Tibial artery (tissue), 4 donors: ENCODE results near the gene ARHGEF2.

ENCODE experiments used
- DNase-seq, 2 donors: peaks; one replicate each; pipeline ENCODE4 v3.0.0-alpha.2; 2019
- H3K27ac ChIP-seq, 2 donors: fragments of 200-600 bp; sonication (generic) in 1 of 2; 1 replicate in 1 of 2; 2 replicates in 1 of 2; pipeline ENCODE4 v1.5.1; 2018 to 2019; ENCODE audit warnings: mild to moderate bottlenecking in 1 of 2
- H3K27me3 ChIP-seq, 2 donors: fragments of 200-600 bp; sonication (generic) in 1 of 2; one replicate each; pipeline versions ENCODE4 v1.5.1 to v1.6.0; 2016 to 2019
- H3K36me3 ChIP-seq, 3 donors: fragments of 200-600 bp; sonication (generic) in 2 of 3; one replicate each; pipeline ENCODE4 v1.5.1; 2016 to 2019; ENCODE audit warnings: mild to moderate bottlenecking in 2 of 3
- H3K4me1 ChIP-seq, 4 donors: fragments of 200-600 bp; sonication (generic) in 2 of 4; 1 replicate in 3 of 4; 2 replicates in 1 of 4; pipeline ENCODE4 v1.5.1; 2016 to 2019
- H3K4me3 ChIP-seq, 2 donors: fragments of 200-600 bp; sonication (generic) in 1 of 2; 1 replicate in 1 of 2; 2 replicates in 1 of 2; pipeline ENCODE4 v1.5.1; 2018 to 2019; ENCODE audit warnings: mild to moderate bottlenecking in 2 of 2
- H3K9me3 ChIP-seq, 3 donors: fragments of 200-600 bp; sonication (generic) in 1 of 3; one replicate each; pipeline ENCODE4 v1.5.1; 2016 to 2019
- CTCF ChIP-seq, 2 experiments: fragments of 200-600 bp in 1 of 2; fragments of 450-650 bp in 1 of 2; IDR thresholded peaks; one replicate each; pipeline ENCODE4 v1.5.1; 2017 to 2019; ENCODE audit warnings: antibody characterized with exemption in 2 of 2, mild to moderate bottlenecking in 1 of 2, moderate library complexity in 1 of 2
- intact Hi-C: fragments of 100-400 bp; cut with DNase I; formaldehyde crosslinking; loops from one replicate; pipeline ENCODE4 v1.15.0; 2023; ENCODE audit warnings: low total_unique reads

Gene ARHGEF2

GRCh38 chr1:155973723-155974122, 4.6 kb downstream of the ARHGEF2 start:
- H3K4me3 ChIP-seq: peak overlapping the region; percentile 89 to 98

GRCh38 chr1:155971910-155972809, 6.2 kb downstream of the ARHGEF2 start:
- no peak for DNase-seq

More at GRCh38 chr1:155973723-155974122, 4.6 kb downstream of the ARHGEF2 start:
- peak overlapping the region; percentile 98 to 99 for H3K27ac ChIP-seq
- no peaks in the 10 kb centered on the region for H3K27me3 ChIP-seq
- intact Hi-C loops: no loop called here
- peaks cover 7 to 13% (median 9%) of the 10 kb centered on the region in 3 donors for H3K36me3 ChIP-seq
- no peak for TF ChIP-seq CTCF (IDR thresholded peaks at IDR 0.05)
- no peak for DNase-seq
- H3K4me1 ChIP-seq: peaks cover 5 to 80% (median 70%) of the 10 kb centered on the region in 4 donors
- H3K9me3 ChIP-seq: no peaks in the 10 kb centered on the region

GRCh38 chr1:155970531-155971167, 7.7 kb downstream of the ARHGEF2 start:
- H3K4me1 ChIP-seq: peaks cover 5 to 95% (median 86%) of the 10 kb centered on the region in 4 donors
- peak overlapping the region in 1 of 2 donors; percentile 17 for H3K4me3 ChIP-seq
- no peaks in the 10 kb centered on the region for H3K27me3 ChIP-seq
- no peaks in the 10 kb centered on the region for H3K9me3 ChIP-seq
- DNase-seq: peak; percentile 89 to 91
- TF ChIP-seq CTCF (IDR thresholded peaks at IDR 0.05): no peak
- peaks cover 27 to 42% (median 35%) of the 10 kb centered on the region in 3 donors for H3K36me3 ChIP-seq
- intact Hi-C loops: no loop called here
- H3K27ac ChIP-seq: peak overlapping the region; percentile 76 to 99

More at GRCh38 chr1:155971910-155972809, 6.2 kb downstream of the ARHGEF2 start:
- TF ChIP-seq CTCF (IDR thresholded peaks at IDR 0.05): no peak
- H3K4me1 ChIP-seq: peaks cover 5 to 94% (median 86%) of the 10 kb centered on the region in 4 donors
- peaks cover 12 to 27% (median 20%) of the 10 kb centered on the region in 3 donors for H3K36me3 ChIP-seq
- H3K4me3 ChIP-seq: no peak overlapping the region
- H3K27ac ChIP-seq: peak overlapping the region; percentile 98 to 99
- H3K27me3 ChIP-seq: no peaks in the 10 kb centered on the region
- intact Hi-C loops: no loop called here
- H3K9me3 ChIP-seq: no peaks in the 10 kb centered on the region

- no peak for DNase-seq
Observed at GRCh38 chr1:155969377-155969791, 9.0 kb downstream of the ARHGEF2 start.

More at GRCh38 chr1:155969377-155969791, 9.0 kb downstream of the ARHGEF2 start:
- TF ChIP-seq CTCF (IDR thresholded peaks at IDR 0.05): no peak
- intact Hi-C loops: no loop called here
- Histone ChIP-seq H3K27ac (peak overlapping the region; percentile 76 to 99), H3K4me1 (peaks cover 5 to 82% (median 74%) of the 10 kb centered on the region in 4 donors), H3K4me3 (peak overlapping the region in 1 of 2 donors; percentile 17), H3K27me3 (no peaks in the 10 kb centered on the region), H3K9me3 (no peaks in the 10 kb centered on the region), H3K36me3 (peaks cover 40 to 55% (median 47%) of the 10 kb centered on the region in 3 donors)
